Measurements from ENCODE around the gene SERPINB7.

Gene SERPINB7

GRCh38 chr18:63775166-63775730, at the start of gene SERPINB7:
TSS of gene SERPINB7 (plus strand) at chr18:63775418. CDS start at chr18:63782373, 6,955 bp downstream.
- no peak for DNase-seq (ENCODE audit: low spot score)
- TF ChIP-seq CTCF (IDR thresholded peaks at IDR 0.05; ENCODE audit: borderline replicate concordance, control extremely low read depth, extremely low read depth, insufficient read depth, missing control alignments) = no peak
- in situ Hi-C loops (cut with MboI; ENCODE audit: low sequenced_read_pairs, unreplicated experiment) = no loop called here

GRCh38 chr18:63725682-63726480, 49.3 kb upstream of the SERPINB7 start:
- in situ Hi-C loops (cut with MboI; ENCODE audit: low sequenced_read_pairs, unreplicated experiment) = no loop called here
- TF ChIP-seq CTCF (IDR thresholded peaks at IDR 0.05; ENCODE audit: borderline replicate concordance, control extremely low read depth, extremely low read depth, insufficient read depth, missing control alignments) = no peak
- DNase-seq (ENCODE audit: low spot score) = no peak

GRCh38 chr18:63730773-63731172, 44.4 kb upstream of the SERPINB7 start:
- in situ Hi-C loops (cut with MboI; ENCODE audit: low sequenced_read_pairs, unreplicated experiment) = no loop called here
- TF ChIP-seq CTCF (IDR thresholded peaks at IDR 0.05; ENCODE audit: borderline replicate concordance, control extremely low read depth, extremely low read depth, insufficient read depth, missing control alignments) = no peak
- DNase-seq (ENCODE audit: low spot score) = no peak

GRCh38 chr18:63731215-63731614, 44.0 kb upstream of the SERPINB7 start:
- in situ Hi-C loops (cut with MboI; ENCODE audit: low sequenced_read_pairs, unreplicated experiment) = no loop called here
- DNase-seq (ENCODE audit: low spot score) = no peak
- TF ChIP-seq CTCF (IDR thresholded peaks at IDR 0.05; ENCODE audit: borderline replicate concordance, control extremely low read depth, extremely low read depth, insufficient read depth, missing control alignments) = no peak

- in situ Hi-C loops (cut with MboI; ENCODE audit: low sequenced_read_pairs, unreplicated experiment) = no loop called here
- no peak for DNase-seq (ENCODE audit: low spot score)
- TF ChIP-seq CTCF (IDR thresholded peaks at IDR 0.05; ENCODE audit: borderline replicate concordance, control extremely low read depth, extremely low read depth, insufficient read depth, missing control alignments) = no peak
Measured at GRCh38 chr18:63736876-63737275, 38.3 kb upstream of the SERPINB7 start.

- no peak for DNase-seq (ENCODE audit: low spot score)
- no peak for TF ChIP-seq CTCF (IDR thresholded peaks at IDR 0.05; ENCODE audit: borderline replicate concordance, control extremely low read depth, extremely low read depth, insufficient read depth, missing control alignments)
- in situ Hi-C loops (cut with MboI; ENCODE audit: low sequenced_read_pairs, unreplicated experiment) = no loop called here
Measured at GRCh38 chr18:63741769-63742168, 33.4 kb upstream of the SERPINB7 start.
